GM19193 (cell line): ENCODE results near the gene ARID1B.

Experiments
- POLR2A ChIP-seq: IDR thresholded peaks from 4 replicates; pipeline ENCODE4 v1.6.1; 2011; ENCODE audit not compliant: insufficient read depth, insufficient read length; ENCODE audit errors: extremely low read depth

The ARID1B gene

DNA sequence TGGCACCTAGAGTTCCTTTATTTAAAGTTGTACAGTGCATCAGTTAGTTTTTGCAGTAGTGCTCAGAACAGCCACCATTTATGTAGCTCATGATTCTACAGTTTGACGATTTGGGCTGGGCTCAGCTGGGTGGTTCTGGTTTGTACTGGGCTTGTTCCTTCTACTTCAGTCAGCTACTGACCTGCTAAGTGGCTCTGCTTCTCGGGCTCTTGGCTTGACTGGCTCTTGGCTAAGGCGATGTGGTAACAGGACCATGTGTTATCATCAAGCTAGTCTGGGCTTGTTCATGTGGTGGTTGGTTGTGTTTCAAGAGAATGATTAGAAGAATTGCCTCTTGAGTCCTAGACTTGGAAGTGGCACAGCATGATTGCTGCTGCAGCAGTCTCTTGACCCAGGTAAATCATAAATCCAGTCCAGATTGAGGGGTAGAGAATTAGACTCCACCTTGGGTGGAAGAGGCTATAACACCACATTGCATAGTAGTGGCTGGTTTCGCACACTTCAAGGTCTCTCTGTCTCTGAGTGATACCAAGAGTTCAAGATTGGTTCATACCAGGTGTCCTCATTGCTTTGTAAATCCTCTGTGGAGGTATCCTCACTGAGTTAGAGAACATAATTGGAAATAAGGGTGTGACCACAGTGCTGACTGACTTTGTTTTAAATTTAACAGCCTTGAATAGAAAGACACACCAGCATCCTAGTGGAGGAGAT lies 253.0 kb downstream of the ARID1B start:
- TF ChIP-seq POLR2A, result no peak

- no peak for TF ChIP-seq POLR2A
These were observed 253.6 kb downstream of the ARID1B start for GRCh38 chr6:157030755-157031154.

GRCh38 chr6:157032923-157033322 lies 255.7 kb downstream of the ARID1B start:
- no peak for TF ChIP-seq POLR2A

GRCh38 chr6:157033428-157034140 lies 256.4 kb downstream of the ARID1B start:
- TF ChIP-seq POLR2A, result no peak

GRCh38 chr6:157034436-157035230 lies 257.5 kb downstream of the ARID1B start:
- TF ChIP-seq POLR2A, result no peak

GRCh38 chr6:157035546-157035945 lies 258.4 kb downstream of the ARID1B start:
- no peak for TF ChIP-seq POLR2A

DNA sequence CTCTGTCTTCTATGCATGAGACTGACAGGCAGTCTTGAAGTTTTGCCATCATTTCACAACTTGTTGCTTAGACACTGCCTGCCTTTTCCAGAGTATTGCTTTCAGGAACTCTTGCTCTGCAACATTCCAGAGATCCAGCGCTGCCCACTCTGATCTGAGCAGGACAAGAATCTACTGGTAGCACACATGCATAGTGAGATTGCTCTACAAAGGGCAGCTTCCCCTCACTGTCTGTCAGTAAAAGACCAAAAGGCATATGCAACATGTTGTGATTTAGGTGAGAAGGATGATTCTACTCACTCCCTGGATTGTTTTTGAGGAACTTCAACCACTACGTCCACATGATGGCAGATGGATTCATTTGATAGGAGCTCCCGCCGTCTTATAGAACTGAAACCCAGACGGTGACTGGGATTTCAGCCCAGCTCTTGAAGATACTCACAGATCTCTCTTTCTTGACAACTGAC lies 259.1 kb downstream of the ARID1B start:
- TF ChIP-seq POLR2A, result no peak

- no peak for TF ChIP-seq POLR2A
These were observed 260.0 kb downstream of the ARID1B start for GRCh38 chr6:157037165-157037564.

DNA sequence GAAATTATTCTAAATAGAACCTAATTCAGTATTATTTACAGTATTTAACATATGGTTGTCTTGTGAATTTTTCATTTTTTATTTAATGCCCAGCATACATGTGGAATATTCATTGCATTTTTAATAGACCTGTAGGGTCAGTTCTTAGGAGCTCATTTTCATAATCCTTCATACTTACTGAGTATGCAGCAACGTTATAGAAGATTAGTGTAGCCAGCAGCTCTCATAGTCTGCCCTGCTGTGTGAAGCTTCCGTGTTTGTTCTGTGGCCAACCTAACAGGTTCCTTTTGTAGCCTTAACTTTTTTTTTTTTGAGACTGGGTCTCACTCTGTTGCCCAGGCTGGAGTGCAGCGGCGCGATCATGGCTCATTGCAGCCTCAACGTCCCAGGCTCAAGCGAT lies 261.4 kb downstream of the ARID1B start:
- TF ChIP-seq POLR2A, result no peak

GRCh38 chr6:157040191-157040590 lies 263.0 kb downstream of the ARID1B start:
- no peak for TF ChIP-seq POLR2A

GRCh38 chr6:157045831-157046454 lies 268.8 kb downstream of the ARID1B start:
- no peak for TF ChIP-seq POLR2A

DNA sequence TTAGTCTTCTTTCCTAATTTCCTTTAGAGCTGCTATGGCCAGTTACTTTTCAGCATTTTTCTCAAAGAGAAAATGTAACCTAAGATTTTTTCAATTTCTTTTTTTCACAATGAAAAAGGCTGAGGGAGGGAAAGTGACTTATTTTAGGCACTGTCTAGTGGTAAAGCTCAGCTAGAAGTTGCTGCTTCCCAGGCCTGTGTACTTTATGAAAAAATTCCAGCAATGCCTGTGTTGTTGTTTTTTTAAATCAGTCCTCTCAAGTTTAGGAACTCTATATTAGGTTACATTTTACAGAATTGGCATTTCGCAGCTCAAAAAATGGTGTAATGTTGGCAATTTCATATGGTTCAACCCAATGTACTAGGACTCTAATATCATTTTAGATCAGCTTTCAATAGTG lies 269.6 kb downstream of the ARID1B start:
- TF ChIP-seq POLR2A, result no peak

DNA sequence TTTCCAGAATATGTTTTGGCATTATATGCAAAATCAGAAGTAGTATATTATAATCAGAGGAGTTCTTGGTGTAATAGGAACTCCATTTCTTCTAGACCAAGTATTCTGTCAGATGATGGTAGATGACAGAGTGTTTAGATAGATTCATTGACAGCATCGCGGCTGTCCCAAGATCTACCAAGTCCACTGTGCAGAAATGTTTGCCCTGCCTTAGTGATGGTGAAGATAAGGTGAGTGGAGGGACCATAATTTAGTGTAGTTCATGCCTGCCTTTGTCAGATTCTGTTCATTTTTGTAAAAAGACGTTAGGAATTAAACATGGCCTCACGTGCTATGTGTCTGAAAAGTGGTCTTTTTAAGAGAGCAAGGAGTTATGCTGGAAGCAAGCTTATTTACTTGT lies 270.1 kb downstream of the ARID1B start:
- no peak for TF ChIP-seq POLR2A

DNA sequence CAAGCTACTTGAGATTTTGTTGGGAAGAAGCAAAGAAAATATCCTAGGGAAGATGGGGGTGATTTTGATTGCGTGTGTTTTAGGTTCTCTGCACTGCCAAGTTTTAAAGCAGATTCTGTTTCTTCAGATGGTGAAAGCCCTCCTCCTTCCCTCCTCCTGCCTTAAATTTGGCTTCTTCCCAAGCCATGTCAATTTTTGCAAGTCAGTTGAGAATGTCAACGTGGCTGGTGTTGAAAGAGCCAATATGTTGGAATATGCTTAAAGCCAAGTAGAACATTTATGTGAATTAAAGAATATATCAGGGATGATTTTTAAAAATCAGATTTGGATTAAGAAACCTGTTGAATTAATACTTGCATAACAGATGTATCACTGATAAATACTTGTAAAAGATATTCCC lies 270.8 kb downstream of the ARID1B start:
- no peak for TF ChIP-seq POLR2A

DNA sequence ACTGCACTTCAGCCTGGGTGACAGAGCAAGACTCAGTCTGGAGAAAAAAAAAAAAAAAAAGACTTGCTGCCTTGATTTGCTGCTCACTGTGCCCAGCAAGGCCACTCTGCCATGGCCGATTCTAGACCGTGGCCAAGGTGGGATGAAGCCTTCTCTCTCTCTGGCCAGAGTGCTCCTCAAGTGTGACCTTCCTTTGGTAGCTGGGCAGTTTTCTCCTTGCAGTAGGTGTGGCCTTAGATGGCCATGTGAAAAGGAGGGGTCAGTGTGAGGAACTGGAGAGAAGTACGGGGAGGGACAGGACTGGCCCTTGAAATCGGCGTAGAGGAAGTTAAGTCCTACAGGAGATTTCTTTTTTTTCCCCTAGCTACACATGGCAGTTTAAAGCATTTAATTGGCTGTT lies 272.0 kb downstream of the ARID1B start:
- no peak for TF ChIP-seq POLR2A
